SH-SY5Y (cell line): ENCODE results near the gene MAN1A1.

Experiments
- GATA2 ChIP-seq: IDR thresholded peaks from 2 replicates; pipeline ENCODE4 v1.6.1; 2011; ENCODE audit warnings: mild to moderate bottlenecking, low read depth, low read length
- GATA3 ChIP-seq: IDR thresholded peaks from 2 replicates; pipeline ENCODE4 v1.6.1; 2011; ENCODE audit warnings: low read depth, mild to moderate bottlenecking, low read length, moderate library complexity

- TF ChIP-seq GATA3, result no peak
- TF ChIP-seq GATA2, result no peak
Measured at GRCh38 chr6:119307056-119307455, 42.5 kb downstream of the MAN1A1 start.
